MM.1S (cell line): ENCODE results near the gene TTLL5.

Experiments
- DNase-seq: peaks from one replicate; pipeline ENCODE4 v3.0.0-alpha.2; 2015
- H2AFZ ChIP-seq: fragments of 300-600 bp; sonication (generic); 2 replicates; pipeline ENCODE4 v1.6.0; 2016; ENCODE audit warnings: antibody characterized with exemption, low read length
- H3F3A ChIP-seq: fragments of 300-600 bp; sonication (generic); 2 replicates; pipeline ENCODE4 v1.6.1; 2016; ENCODE audit warnings: mild to moderate bottlenecking, antibody characterized with exemption, low read length, moderate library complexity, mixed read lengths; ENCODE audit not compliant: insufficient read depth
- H3K27ac ChIP-seq: fragments of 300-600 bp; sonication (generic); 2 replicates; pipeline ENCODE4 v1.5.1; 2016; ENCODE audit warnings: mild to moderate bottlenecking, low read length
- H3K27me3 ChIP-seq: fragments of 300-600 bp; sonication (generic); replicated peaks from 2 replicates; pipeline ENCODE4 v1.6.0; 2016; ENCODE audit warnings: low read length; ENCODE audit not compliant: insufficient read depth
- H3K36me3 ChIP-seq: fragments of 300-600 bp; sonication (generic); replicated peaks from 2 replicates; pipeline ENCODE4 v1.6.1; 2016; ENCODE audit warnings: mild to moderate bottlenecking, low read length, mixed read lengths; ENCODE audit not compliant: insufficient read depth
- H3K4me1 ChIP-seq: fragments of 300-600 bp; sonication (generic); 2 replicates; pipeline ENCODE4 v1.6.1; 2016; ENCODE audit warnings: low read length, mixed read lengths
- H3K4me2 ChIP-seq: fragments of 300-600 bp; sonication (generic); 2 replicates; pipeline ENCODE4 v1.6.0; 2016; ENCODE audit warnings: low read depth, low read length
- H3K4me3 ChIP-seq: fragments of 300-600 bp; sonication (generic); 2 replicates; pipeline ENCODE4 v1.5.1; 2016; ENCODE audit warnings: low read length, mixed read lengths
- H3K79me2 ChIP-seq: fragments of 300-600 bp; sonication (generic); 2 replicates; pipeline ENCODE4 v1.6.1; 2016; ENCODE audit warnings: mixed run types, low read length, mixed read lengths
- H3K9ac ChIP-seq: fragments of 300-600 bp; sonication (generic); 2 replicates; pipeline ENCODE4 v1.6.1; 2016; ENCODE audit warnings: low read length, mixed read lengths
- H3K9me2 ChIP-seq: fragments of 300-600 bp; sonication (generic); replicated peaks from 2 replicates; pipeline ENCODE4 v1.6.1; 2016; ENCODE audit warnings: mild to moderate bottlenecking, low read length, mixed read lengths; ENCODE audit not compliant: insufficient read depth
- H3K9me3 ChIP-seq: fragments of 300-600 bp; sonication (generic); replicated peaks from 2 replicates; pipeline ENCODE4 v1.6.1; 2016; ENCODE audit warnings: mild to moderate bottlenecking, low read length, mixed read lengths; ENCODE audit not compliant: insufficient read depth
- H4K20me1 ChIP-seq: fragments of 300-600 bp; sonication (generic); 2 replicates; pipeline ENCODE4 v1.6.1; 2016; ENCODE audit warnings: mild to moderate bottlenecking, low read length, moderate library complexity, mixed read lengths; ENCODE audit not compliant: insufficient read depth
- CTCF ChIP-seq: fragments of 300-600 bp; sonication (generic); IDR thresholded peaks from 2 replicates; pipeline ENCODE4 v1.5.1; 2016; ENCODE audit warnings: antibody characterized with exemption, low read length, mixed read lengths
- EZH2 ChIP-seq: fragments of 300-600 bp; sonication (generic); optimal IDR thresholded peaks from 2 replicates; pipeline ENCODE3; 2017; ENCODE audit warnings: low read depth, mild to moderate bottlenecking, antibody characterized with exemption, low read length, mixed read lengths
- EZH2phosphoT487 ChIP-seq: fragments of 300-600 bp; sonication (generic); IDR thresholded peaks from 2 replicates; pipeline ENCODE4 v1.6.1; 2018; ENCODE audit warnings: antibody characterized with exemption, low read length

The TTLL5 gene

DNA sequence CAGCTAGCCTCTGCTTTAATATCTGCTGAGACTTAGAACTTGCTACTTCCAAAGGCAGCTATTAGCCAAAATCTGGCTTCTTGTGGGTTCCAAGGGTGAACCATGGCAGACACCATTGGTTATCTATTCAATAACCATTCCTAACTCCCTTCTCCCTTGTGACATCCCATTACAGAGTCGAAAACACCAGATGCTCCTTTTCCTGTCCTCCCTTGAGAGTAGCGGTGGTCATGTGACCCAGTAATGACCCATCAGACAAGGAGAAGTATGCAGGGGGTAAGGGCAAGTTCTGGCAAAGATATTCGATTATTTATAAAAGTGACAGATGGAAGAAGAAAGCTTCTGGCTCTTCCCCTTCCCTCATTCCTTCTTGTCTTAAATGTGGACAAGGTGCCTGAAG is 300.6 kb downstream of the TTLL5 start:
- Histone ChIP-seq H3K36me3 (no peaks in the 10 kb centered on the region), H3K79me2 (no peaks in the 10 kb centered on the region), H4K20me1 (no peaks in the 10 kb centered on the region), H3K9me3 (no peaks in the 10 kb centered on the region), H3K4me2 (no peak overlapping the region), H3K4me1 (no peaks in the 10 kb centered on the region), H3F3A (no peaks in the 10 kb centered on the region), H3K9me2 (no peaks in the 10 kb centered on the region), H3K27ac (no peak overlapping the region), H2AFZ (no peak overlapping the region), H3K4me3 (no peak overlapping the region), H3K9ac (no peak overlapping the region), H3K27me3 (no peaks in the 10 kb centered on the region)
- TF ChIP-seq CTCF (no peak), EZH2phosphoT487 (no peak), EZH2 (no peak)
- DNase-seq = no peak

DNA sequence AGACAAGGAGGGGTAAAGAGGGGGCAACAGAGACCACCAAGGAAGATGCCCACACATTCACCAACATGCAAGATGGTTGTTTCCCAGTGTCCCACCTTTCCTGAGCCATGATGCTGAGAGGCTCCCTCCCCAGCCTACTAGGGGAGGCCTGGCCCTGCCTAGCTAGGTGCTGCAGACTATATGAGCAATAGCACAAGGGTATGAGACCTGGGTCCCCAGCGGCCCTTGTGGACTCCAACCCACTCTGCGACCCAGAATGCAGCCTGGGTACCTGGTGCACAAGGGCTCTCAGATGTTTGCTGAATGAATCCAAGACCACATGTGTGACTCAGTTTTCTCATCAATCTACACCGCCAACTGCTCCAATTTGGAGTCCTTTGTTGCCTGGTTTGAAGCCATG is 306.8 kb downstream of the TTLL5 start:
- Histone ChIP-seq H2AFZ (no peak overlapping the region), H3K9me3 (no peaks in the 10 kb centered on the region), H3K4me1 (no peaks in the 10 kb centered on the region), H3F3A (no peaks in the 10 kb centered on the region), H3K27me3 (no peaks in the 10 kb centered on the region), H3K27ac (no peak overlapping the region), H3K79me2 (no peaks in the 10 kb centered on the region), H3K4me3 (no peak overlapping the region), H4K20me1 (no peaks in the 10 kb centered on the region), H3K9ac (no peak overlapping the region), H3K36me3 (no peaks in the 10 kb centered on the region), H3K4me2 (no peak overlapping the region), H3K9me2 (no peaks in the 10 kb centered on the region)
- DNase-seq = no peak
- no peak for TF ChIP-seq EZH2

GRCh38 chr14:75968456-75968855 is 307.4 kb downstream of the TTLL5 start:
- H3K4me1 ChIP-seq = no peaks in the 10 kb centered on the region
- no peaks in the 10 kb centered on the region for H3K9me3 ChIP-seq
- H3K27ac ChIP-seq = no peak overlapping the region
- H3K9me2 ChIP-seq = no peaks in the 10 kb centered on the region
- H3K79me2 ChIP-seq = no peaks in the 10 kb centered on the region
- H3F3A ChIP-seq = no peaks in the 10 kb centered on the region
- no peak overlapping the region for H3K9ac ChIP-seq
- H3K4me3 ChIP-seq = no peak overlapping the region
- no peak overlapping the region for H2AFZ ChIP-seq
- no peaks in the 10 kb centered on the region for H3K36me3 ChIP-seq
- no peaks in the 10 kb centered on the region for H4K20me1 ChIP-seq
- H3K4me2 ChIP-seq = no peak overlapping the region
- TF ChIP-seq CTCF (no peak), EZH2phosphoT487 (no peak), EZH2 (no peak)
- H3K27me3 ChIP-seq = no peaks in the 10 kb centered on the region
- no peak for DNase-seq

DNA sequence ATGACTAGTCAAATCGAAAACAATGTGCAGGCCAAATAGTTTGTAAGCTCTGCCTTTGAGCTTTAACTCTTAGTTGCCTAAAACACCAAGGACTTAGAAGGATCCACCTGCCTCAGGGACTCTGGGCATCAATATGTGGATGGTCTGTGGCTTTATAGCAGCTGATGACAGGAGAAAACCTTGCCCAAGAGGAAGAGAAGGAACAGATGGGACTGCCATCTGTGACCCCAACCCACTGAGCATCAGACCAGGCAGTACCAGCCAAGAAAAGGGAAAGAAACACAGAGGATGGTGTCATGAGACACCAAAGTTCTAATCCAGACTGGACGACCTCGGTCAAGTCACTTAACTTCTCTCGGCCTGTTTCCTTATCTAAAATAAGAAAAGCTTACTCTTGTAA is 308.1 kb downstream of the TTLL5 start:
- no peaks in the 10 kb centered on the region for H3K4me1 ChIP-seq
- H3K9me3 ChIP-seq = no peaks in the 10 kb centered on the region
- no peaks in the 10 kb centered on the region for H3K79me2 ChIP-seq
- TF ChIP-seq EZH2phosphoT487 (no peak), EZH2 (no peak), CTCF (no peak)
- no peaks in the 10 kb centered on the region for H3K36me3 ChIP-seq
- no peak for DNase-seq
- no peaks in the 10 kb centered on the region for H4K20me1 ChIP-seq
- H3K4me2 ChIP-seq = no peak overlapping the region
- no peak overlapping the region for H2AFZ ChIP-seq
- no peaks in the 10 kb centered on the region for H3K27me3 ChIP-seq
- H3K9me2 ChIP-seq = no peaks in the 10 kb centered on the region
- H3F3A ChIP-seq = no peaks in the 10 kb centered on the region
- no peak overlapping the region for H3K27ac ChIP-seq
- no peak overlapping the region for H3K4me3 ChIP-seq
- H3K9ac ChIP-seq = no peak overlapping the region
